IPS-NIHi11 (cell line): ENCODE results near the gene NF1.

Experiments
- DNase-seq: peaks from one replicate; pipeline ENCODE4 v3.0.0; 2012; ENCODE audit warnings: mixed read lengths, low spot score

NF1 gene

DNA sequence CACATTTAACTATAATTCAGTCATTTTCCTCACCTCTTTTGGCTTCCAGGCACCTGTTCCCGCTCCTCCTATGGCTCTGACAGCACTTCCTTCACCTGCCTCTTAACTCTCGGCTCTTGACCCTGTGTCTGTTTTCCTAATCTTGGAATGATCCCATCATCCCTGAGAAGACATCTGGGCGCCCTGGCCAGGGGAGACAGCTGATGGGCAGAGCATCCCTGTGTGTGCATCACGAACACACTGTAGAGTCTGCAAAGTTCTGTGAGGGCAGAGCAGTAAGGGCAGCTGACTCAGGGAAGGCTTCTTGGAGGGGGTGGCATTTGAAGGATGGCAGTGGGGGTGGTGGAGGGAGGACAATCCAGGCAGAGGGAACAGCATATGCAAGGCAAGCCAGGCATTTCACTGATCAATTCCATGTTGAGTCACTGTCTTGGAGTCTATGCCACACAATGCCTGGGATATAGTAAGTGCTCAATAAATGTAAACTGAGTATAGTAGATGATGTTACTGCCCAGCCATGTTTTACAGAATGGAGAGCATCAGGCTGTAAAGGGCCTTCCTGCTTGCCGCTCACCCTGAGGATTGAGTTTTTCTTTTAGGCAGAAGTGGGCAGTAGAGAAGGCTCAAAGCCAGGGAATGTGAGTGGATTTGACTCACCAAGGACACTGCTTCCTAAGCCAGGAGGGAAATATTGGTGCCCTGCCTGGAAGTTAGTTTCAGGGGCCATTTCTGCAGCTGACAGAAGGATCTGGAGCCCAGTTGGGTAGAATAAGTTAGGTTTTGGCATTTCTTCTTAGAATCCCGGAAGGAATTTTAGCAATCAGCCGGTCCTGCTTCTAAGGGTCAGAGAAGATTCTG lies 290.9 kb downstream of the NF1 start:
- DNase-seq = no peak

DNA sequence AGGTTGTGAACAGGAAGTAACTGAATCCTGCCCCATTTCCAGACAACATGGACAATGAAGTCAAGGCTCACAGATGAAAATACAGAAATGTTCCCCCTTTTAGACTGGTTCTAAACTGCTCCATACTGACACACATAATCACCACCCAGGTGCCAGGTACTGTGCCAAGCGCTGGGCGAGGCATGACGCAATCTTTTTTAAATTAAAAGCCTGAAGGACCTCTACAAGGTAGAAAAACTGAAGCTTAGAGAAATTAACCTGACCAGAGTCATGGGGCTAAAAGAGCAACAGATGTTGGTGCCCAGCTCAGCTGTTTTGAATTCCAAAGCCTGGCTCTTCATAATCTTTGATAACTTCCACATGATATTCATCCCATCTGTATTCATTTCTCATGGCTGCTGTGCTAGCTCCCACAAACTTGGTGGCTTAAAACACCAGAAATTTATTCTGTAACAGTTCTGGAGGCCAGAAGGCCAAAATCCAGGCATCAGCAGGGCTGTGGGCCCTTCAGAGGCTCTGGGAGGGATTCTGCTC lies 291.8 kb downstream of the NF1 start:
- no peak for DNase-seq

DNA sequence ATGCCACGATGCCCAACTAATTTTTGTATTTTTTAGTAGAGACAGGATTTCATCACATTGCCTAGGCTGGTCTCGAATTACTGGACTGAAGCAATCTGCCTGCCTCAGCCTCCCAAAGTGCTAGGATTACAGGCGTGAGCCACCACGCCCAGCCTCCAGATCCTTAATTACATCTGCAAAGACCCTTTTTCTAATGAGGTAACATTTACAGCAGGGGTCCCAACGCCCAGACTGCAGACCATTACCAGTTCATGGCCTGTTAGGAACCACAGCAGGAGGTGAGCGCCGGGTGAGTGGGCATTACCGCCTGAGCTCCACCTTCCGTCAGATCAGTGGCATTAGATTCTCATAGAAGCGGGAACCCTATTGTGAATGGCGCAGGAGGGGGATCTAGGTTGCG lies 292.7 kb downstream of the NF1 start:
- DNase-seq = no peak

- DNase-seq = no peak
Measured at GRCh38 chr17:31388351-31388750, 293.6 kb downstream of the NF1 start.

DNA sequence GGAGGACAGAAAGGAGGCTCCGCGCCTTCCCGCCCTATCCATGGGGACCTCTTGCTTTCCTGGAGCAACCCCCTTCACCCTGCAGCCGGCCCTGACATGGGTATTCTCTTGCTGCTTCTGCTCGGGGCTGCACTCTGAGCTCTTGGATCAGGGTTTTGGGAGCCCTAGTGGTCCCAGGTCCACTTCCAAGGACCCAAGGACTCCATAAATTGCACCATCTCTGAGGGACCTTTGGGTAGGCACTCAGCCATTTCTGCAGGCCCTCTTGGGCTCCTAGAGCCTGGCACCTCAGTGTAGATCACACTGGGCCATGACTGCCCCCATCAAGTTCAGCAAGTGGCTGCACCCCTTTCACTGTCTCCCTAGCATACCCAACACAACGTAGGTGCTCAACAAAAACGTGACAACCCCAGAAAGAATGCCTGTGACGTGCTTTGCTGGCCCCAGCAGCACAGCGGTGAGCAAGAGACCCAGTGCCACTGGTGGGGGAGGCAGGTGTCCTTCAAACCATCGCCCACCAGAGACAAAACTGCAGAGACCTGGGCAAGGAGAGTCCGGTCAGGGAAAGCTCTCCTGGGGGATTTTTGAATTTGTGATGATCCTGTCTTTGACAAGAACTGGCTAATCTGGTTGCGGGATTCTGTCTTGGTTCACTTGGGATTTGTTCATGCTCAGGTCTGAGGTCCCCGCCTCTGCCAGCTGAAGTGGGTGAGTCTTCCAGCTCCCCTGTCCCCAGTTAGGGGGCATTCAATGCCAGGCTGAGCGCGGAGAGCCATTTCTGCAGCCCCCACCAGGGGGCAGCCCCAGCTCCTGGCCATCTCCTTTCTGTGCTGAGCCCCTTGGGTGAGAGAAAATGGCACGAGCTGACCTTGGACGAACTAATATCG lies 294.2 kb downstream of the NF1 start:
- DNase-seq = peak; percentile 88

- DNase-seq = no peak
Measured at GRCh38 chr17:31389657-31390381, 295.0 kb downstream of the NF1 start.

DNA sequence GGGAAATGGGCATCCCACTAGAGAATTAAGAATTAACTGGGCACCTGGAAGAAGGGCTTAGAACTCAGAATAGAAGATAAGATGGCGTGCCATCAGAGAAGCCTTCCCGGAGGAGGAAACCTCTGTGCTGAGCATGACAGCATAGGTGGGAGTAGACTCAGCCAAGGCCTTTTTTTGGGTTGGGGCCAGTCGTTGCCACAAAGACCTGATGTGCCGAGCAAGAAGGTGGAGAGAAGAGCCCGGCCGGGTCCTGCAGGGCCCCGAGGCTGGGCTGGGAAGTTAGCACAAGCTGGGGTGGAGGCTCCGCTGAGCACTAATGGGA lies 295.6 kb downstream of the NF1 start:
- no peak for DNase-seq

GRCh38 chr17:31390748-31391495 lies 296.1 kb downstream of the NF1 start:
- no peak for DNase-seq

DNA sequence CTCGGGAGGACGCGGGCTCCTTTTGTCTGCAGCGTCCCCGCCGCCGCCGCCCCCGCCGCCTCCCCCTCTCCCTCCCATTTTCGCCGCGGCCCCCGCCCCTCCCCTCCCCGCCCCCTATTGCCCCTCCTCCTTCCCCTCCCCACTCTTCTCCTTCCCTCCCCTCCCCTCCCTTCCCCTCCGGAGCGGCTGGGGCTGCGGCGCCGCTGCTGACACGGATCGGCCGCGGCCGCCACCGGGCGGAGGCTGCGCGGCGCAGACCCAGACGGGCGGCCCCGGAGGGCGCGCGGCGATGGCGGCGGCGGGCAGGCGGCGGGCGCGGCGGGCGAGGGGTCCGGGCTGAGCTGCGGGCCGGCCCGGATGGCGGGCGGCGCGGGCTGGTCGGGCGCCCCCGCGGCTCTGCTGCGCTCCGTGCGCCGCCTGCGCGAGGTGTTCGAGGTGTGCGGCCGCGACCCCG lies 296.7 kb downstream of the NF1 start, which contains the start of gene RAB11FIP4:
TSS of gene RAB11FIP4 (plus strand) at position 180 of the 454 bp plus-strand sequence. CDS start at position 358, 178 bp downstream.
- DNase-seq = peak; percentile 78

DNA sequence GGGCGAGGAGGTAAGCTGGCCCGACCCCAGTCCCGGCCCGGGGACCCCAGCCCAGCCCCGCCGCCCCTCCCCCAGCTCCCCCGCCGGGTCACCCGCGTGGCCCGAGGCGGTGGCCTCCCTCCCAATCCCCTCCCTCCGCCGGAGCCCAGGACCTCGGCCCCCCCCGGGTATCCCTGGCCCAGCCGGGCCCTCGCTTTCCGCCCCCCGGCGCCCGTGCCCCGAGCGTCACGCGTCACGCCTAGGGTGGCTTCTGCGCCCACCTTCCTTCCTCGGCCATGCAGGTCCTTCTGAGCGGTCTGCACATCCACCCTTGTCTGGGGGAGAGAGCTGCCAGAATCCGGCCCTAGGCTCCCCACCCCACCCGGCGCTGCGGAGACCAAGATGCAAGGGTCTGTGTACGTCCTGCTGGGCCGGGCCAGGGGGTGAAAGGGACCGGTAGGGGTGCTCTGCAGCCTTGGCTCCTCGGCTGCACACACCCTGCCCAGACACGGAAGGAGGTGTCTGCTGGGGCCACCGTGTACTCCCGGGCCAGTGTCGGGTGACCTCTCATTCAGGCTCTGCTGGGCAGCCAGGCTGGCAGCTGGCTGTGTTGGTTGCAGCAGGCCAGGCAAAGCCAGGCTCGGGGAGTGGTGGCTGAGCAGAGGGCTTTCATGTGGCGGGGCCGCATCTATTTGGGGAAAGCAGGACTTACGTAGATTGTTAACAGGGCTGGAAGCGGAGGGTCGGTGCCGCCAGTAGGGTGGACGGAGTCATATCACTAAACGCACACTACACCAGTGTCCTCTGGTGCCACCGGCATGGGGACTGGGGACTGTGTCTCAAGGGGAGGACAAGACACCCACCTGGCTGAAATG lies 297.5 kb downstream of the NF1 start:
- DNase-seq = no peak

DNA sequence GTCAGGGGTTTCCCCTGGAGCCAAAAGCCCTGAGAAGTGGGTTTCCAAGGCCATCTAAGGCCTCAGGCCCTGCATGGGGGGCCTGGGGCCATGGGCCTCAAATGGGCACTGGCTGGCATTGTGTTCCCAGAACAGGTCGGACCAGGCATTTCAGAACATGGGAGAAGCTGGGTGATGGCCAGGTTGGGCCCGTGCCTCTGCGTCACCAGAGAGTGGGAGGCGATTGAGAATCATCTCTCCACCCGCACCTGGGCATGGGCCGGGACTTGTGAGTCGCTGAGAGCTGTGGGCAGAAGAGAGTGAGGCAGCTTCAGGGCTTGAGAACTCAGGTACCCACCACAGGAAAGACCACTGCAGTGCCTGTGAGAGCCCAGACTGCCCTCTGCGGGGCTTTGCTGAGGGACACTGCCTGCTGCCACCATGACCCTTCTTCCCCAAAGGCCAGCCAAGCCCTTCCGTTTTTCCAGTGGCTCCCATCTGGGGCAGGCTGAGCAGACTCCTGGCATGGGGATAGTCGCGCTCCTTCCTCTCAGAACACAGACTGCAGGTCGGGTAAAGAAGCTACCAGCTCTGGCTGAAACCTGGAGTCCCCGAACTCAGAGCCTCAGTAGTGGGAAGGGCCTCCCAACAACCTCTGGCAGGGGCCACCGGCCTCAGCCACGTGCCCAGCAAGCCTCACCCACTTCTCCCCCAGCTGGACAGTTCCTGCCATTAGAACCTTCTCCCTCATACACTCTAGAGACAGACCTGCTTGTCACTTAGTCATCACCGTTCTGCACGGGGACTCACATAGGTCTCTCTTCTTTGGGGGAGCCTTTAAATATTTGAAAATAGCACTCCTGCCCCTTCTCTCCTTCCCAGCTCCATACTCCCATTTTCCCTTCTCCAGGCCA lies 298.3 kb downstream of the NF1 start:
- no peak for DNase-seq

DNA sequence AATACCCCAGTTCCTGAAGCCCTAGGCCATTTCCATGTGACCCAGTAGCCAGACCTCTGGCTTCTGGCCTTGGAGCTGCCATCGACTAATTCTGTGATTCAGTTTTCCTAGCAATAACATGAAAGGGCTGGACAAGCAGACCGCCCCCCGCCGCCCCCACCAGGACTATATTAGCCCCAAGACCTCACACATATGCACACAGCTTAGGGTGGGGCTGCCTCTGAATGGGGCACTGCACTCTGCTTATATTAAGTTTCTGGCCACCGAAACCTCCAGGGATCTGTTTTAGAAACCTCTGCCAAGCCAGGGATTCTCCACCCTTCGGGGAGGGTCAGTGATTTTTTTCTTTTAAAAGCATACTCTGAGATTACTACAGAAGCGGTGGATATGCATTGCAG lies 299.0 kb downstream of the NF1 start:
- no peak for DNase-seq

GRCh38 chr17:31394544-31394943 lies 299.8 kb downstream of the NF1 start:
- DNase-seq = peak; percentile 82

GRCh38 chr17:31397256-31397939 lies 302.6 kb downstream of the NF1 start:
- no peak for DNase-seq

DNA sequence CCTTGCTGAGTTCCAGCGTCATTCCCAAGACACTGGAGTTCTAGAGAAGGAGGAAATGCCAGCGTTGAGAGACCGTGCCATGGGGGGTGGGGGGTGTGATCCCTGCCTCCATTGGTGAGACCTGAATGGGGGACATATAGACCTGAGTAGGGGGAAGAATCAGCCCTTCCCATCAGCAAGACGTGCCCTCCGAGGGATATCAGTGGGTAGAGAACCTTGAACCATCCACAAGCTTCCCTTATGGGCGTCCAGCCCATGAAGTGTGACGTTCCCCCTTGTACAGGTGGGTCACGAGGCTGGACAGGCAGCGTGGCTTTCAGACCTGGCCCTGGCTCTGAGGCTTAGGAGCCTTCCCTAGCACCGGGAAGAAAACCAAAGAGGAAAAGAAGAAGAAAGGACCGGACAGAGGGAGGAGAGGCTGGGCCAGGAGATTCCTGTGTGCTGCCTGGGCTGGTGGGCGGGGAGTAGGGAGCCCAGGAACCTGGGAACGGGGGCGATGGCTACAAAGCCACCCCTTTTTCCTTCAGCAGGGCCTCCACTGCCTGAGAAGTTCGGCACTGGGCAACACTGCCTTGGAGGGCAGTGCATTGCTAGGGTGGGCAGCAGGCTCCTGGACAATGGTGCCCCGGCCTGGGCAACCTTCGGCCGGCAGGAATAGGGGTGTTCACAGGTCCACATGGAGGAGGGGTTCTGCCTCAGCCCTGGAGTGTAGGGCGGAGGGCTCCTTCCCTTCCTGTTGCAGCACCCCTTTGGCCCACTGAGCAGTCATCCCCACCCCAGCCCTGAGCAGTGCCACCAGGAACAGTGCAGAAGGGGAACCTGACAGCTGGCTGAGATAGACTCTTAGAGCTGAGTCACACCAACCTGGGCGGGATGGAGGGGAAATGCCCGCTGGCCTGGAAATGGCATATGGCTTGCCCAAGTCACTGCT lies 303.9 kb downstream of the NF1 start:
- no peak for DNase-seq

GRCh38 chr17:31400481-31400950 lies 305.7 kb downstream of the NF1 start:
- DNase-seq = no peak

DNA sequence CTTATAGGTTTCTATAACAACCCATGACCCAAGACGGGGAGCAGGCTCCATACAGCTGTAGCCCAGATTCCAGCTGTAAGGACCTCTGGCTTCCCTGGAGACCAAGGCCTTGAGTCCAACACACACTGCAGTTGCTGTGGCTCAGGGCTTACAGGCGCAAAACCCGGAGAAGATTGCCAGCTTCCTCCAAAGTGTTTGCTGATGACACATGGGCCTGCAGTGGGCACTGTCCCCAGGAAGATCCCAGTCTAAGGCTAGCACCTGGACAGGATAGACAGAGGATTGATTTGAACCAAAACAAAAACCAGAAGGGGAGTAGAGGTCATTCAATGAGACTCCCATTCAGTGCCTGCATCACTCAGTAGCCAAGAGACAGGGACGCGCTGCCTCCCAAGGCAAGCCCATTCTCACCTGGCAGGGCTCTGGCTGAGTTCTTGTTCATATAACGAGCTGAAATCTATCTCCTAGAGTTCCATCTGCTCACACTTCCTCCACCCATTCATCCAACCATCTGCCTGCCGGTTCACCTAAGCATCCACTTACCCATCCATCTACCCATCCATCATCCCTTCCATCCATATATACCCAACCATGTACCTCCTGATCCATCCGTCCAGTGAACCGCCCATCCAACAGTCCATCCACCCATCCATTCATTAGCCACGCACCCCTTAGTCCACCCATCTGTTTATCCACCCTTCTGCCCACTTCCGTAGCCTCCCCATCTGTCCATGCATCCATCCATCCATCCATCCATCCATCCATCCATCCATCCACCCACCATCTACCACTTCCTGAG lies 306.9 kb downstream of the NF1 start:
- DNase-seq = no peak
